ENCODE data around the gene SLC38A1.

DNA sequence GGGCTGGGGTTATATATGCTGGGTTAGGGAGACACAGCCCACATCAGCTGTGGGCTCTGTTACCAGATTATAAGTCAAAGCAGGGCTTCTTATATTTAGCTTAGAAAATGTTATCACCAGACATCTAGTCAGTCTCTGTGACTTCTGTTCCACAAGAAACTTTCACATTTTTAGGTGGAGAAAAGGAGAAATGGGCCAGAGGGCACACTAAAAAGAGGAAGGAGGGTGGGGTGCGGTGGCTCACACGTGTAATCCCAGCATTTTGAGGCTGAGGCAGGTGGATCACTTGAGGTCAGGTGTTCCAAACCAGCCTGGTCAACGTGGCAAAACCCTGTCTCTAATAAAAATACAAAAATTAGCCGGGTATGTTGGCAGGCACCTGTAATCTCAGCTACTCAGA is 28.0 kb upstream of the SLC38A1 start:
- TF ChIP-seq POLR2AphosphoS5 (IDR thresholded peaks at IDR 0.05; ENCODE audit: insufficient read depth in 1 of 2, low read depth in 1 of 2), result no peak
- TF ChIP-seq, protein P1, sequence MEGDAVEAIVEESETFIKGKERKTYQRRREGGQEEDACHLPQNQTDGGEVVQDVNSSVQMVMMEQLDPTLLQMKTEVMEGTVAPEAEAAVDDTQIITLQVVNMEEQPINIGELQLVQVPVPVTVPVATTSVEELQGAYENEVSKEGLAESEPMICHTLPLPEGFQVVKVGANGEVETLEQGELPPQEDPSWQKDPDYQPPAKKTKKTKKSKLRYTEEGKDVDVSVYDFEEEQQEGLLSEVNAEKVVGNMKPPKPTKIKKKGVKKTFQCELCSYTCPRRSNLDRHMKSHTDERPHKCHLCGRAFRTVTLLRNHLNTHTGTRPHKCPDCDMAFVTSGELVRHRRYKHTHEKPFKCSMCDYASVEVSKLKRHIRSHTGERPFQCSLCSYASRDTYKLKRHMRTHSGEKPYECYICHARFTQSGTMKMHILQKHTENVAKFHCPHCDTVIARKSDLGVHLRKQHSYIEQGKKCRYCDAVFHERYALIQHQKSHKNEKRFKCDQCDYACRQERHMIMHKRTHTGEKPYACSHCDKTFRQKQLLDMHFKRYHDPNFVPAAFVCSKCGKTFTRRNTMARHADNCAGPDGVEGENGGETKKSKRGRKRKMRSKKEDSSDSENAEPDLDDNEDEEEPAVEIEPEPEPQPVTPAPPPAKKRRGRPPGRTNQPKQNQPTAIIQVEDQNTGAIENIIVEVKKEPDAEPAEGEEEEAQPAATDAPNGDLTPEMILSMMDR (IDR thresholded peaks at IDR 0.05), result no peak

Measured in vagina (tissue), 2 donors.